ENCODE data around the gene RASSF8.

The RASSF8 gene

GRCh38 chr12:25962932-25963525 lies 4.5 kb downstream of the RASSF8 start:
- no peak for DNase-seq (ENCODE audit: low spot score)

GRCh38 chr12:25965682-25966081 lies 7.2 kb downstream of the RASSF8 start:
- DNase-seq (ENCODE audit: low spot score): no peak

GRCh38 chr12:25970082-25970481 lies 11.6 kb downstream of the RASSF8 start:
- no peak for DNase-seq (ENCODE audit: low spot score)

- no peak for DNase-seq (ENCODE audit: low spot score)
These were observed 12.6 kb downstream of the RASSF8 start for GRCh38 chr12:25970916-25971653.

GRCh38 chr12:25971654-25972041 lies 13.2 kb downstream of the RASSF8 start:
- no peak for DNase-seq (ENCODE audit: low spot score)

- no peak for DNase-seq (ENCODE audit: low spot score)
These were observed 14.3 kb downstream of the RASSF8 start for GRCh38 chr12:25972783-25973182.

- no peak for DNase-seq (ENCODE audit: low spot score)
These were observed 16.7 kb downstream of the RASSF8 start for GRCh38 chr12:25975179-25975578.

- DNase-seq (ENCODE audit: low spot score): no peak
These were observed 17.2 kb downstream of the RASSF8 start for GRCh38 chr12:25975682-25976081.

GRCh38 chr12:25976289-25976688 lies 17.8 kb downstream of the RASSF8 start:
- no peak for DNase-seq (ENCODE audit: low spot score)

GRCh38 chr12:25977047-25977446 lies 18.6 kb downstream of the RASSF8 start:
- DNase-seq (ENCODE audit: low spot score): no peak

GRCh38 chr12:25979059-25979458 lies 20.6 kb downstream of the RASSF8 start:
- no peak for DNase-seq (ENCODE audit: low spot score)

- DNase-seq (ENCODE audit: low spot score): no peak
These were observed 21.1 kb downstream of the RASSF8 start for GRCh38 chr12:25979563-25979962.

GRCh38 chr12:25980035-25980434 lies 21.6 kb downstream of the RASSF8 start:
- DNase-seq (ENCODE audit: low spot score): no peak

GRCh38 chr12:25981597-25981996 lies 23.1 kb downstream of the RASSF8 start:
- no peak for DNase-seq (ENCODE audit: low spot score)

GRCh38 chr12:25982416-25982815 lies 23.9 kb downstream of the RASSF8 start:
- DNase-seq (ENCODE audit: low spot score): no peak

- DNase-seq (ENCODE audit: low spot score): no peak
These were observed 25.1 kb downstream of the RASSF8 start for GRCh38 chr12:25983625-25984024.

GRCh38 chr12:25984759-25985158 lies 26.3 kb downstream of the RASSF8 start:
- no peak for DNase-seq (ENCODE audit: low spot score)

GRCh38 chr12:25985316-25986175 lies 27.1 kb downstream of the RASSF8 start:
- no peak for DNase-seq (ENCODE audit: low spot score)

- DNase-seq (ENCODE audit: low spot score): no peak
These were observed 27.7 kb downstream of the RASSF8 start for GRCh38 chr12:25986180-25986579.

- no peak for DNase-seq (ENCODE audit: low spot score)
These were observed 30.0 kb downstream of the RASSF8 start for GRCh38 chr12:25988505-25988904.

- DNase-seq (ENCODE audit: low spot score): no peak
These were observed 32.0 kb downstream of the RASSF8 start for GRCh38 chr12:25990495-25990894.

GRCh38 chr12:25992026-25992782 lies 33.7 kb downstream of the RASSF8 start:
- no peak for DNase-seq (ENCODE audit: low spot score)
